GM21360 (cell line): ENCODE results near the gene PAX3.

Experiments used
- ATAC-seq: cut with Tn5 transposase; IDR thresholded peaks from one replicate; pipeline ENCODE4 v1.9.1; 2021; ENCODE audit warnings: mild to moderate bottlenecking, moderate library complexity; ENCODE audit not compliant: unreplicated experiment

Gene PAX3

GRCh38 chr2:222310747-222311318 is 12.0 kb upstream of the PAX3 start:
- no peak for ATAC-seq

- no peak for ATAC-seq
These were observed 11.0 kb upstream of the PAX3 start for GRCh38 chr2:222309766-222310165.

GRCh38 chr2:222309361-222309760 is 10.6 kb upstream of the PAX3 start:
- ATAC-seq = no peak

GRCh38 chr2:222307978-222308730 is 9.4 kb upstream of the PAX3 start:
- ATAC-seq = no peak

- no peak for ATAC-seq
These were observed 8.5 kb upstream of the PAX3 start for GRCh38 chr2:222307143-222307756.

- no peak for ATAC-seq
These were observed 7.8 kb upstream of the PAX3 start for GRCh38 chr2:222306393-222307142.

GRCh38 chr2:222305516-222306392 is 7.0 kb upstream of the PAX3 start:
- no peak for ATAC-seq

- no peak for ATAC-seq
These were observed 6.1 kb upstream of the PAX3 start for GRCh38 chr2:222304737-222305515.

GRCh38 chr2:222303828-222304736 is 5.3 kb upstream of the PAX3 start:
- ATAC-seq = no peak

- ATAC-seq = no peak
These were observed 4.4 kb upstream of the PAX3 start for GRCh38 chr2:222303045-222303827.

GRCh38 chr2:222302178-222303018 is 3.6 kb upstream of the PAX3 start:
- ATAC-seq = no peak

- no peak for ATAC-seq
These were observed 3.0 kb upstream of the PAX3 start for GRCh38 chr2:222301796-222302118.

GRCh38 chr2:222301053-222301795 is 2.4 kb upstream of the PAX3 start:
- no peak for ATAC-seq

- no peak for ATAC-seq
These were observed 1.9 kb upstream of the PAX3 start for GRCh38 chr2:222300726-222301052.

- no peak for ATAC-seq
These were observed 1.3 kb upstream of the PAX3 start for GRCh38 chr2:222299906-222300725.

GRCh38 chr2:222298001-222298310 is 842 bp downstream of the PAX3 start:
- ATAC-seq = no peak
